MM.1S (cell line): ENCODE data around the gene ST8SIA5.

ENCODE experiments used
- DNase-seq: peaks from one replicate; pipeline ENCODE4 v3.0.0-alpha.2; 2015
- H2AFZ ChIP-seq: fragments of 300-600 bp; sonication (generic); 2 replicates; pipeline ENCODE4 v1.6.0; 2016; ENCODE audit warnings: antibody characterized with exemption, low read length
- H3F3A ChIP-seq: fragments of 300-600 bp; sonication (generic); 2 replicates; pipeline ENCODE4 v1.6.1; 2016; ENCODE audit warnings: mild to moderate bottlenecking, antibody characterized with exemption, low read length, moderate library complexity, mixed read lengths; ENCODE audit not compliant: insufficient read depth
- H3K27ac ChIP-seq: fragments of 300-600 bp; sonication (generic); 2 replicates; pipeline ENCODE4 v1.5.1; 2016; ENCODE audit warnings: mild to moderate bottlenecking, low read length
- H3K27me3 ChIP-seq: fragments of 300-600 bp; sonication (generic); replicated peaks from 2 replicates; pipeline ENCODE4 v1.6.0; 2016; ENCODE audit warnings: low read length; ENCODE audit not compliant: insufficient read depth
- H3K36me3 ChIP-seq: fragments of 300-600 bp; sonication (generic); replicated peaks from 2 replicates; pipeline ENCODE4 v1.6.1; 2016; ENCODE audit warnings: mild to moderate bottlenecking, low read length, mixed read lengths; ENCODE audit not compliant: insufficient read depth
- H3K4me1 ChIP-seq: fragments of 300-600 bp; sonication (generic); 2 replicates; pipeline ENCODE4 v1.6.1; 2016; ENCODE audit warnings: low read length, mixed read lengths
- H3K4me2 ChIP-seq: fragments of 300-600 bp; sonication (generic); 2 replicates; pipeline ENCODE4 v1.6.0; 2016; ENCODE audit warnings: low read depth, low read length
- H3K4me3 ChIP-seq: fragments of 300-600 bp; sonication (generic); 2 replicates; pipeline ENCODE4 v1.5.1; 2016; ENCODE audit warnings: low read length, mixed read lengths
- H3K79me2 ChIP-seq: fragments of 300-600 bp; sonication (generic); 2 replicates; pipeline ENCODE4 v1.6.1; 2016; ENCODE audit warnings: mixed run types, low read length, mixed read lengths
- H3K9ac ChIP-seq: fragments of 300-600 bp; sonication (generic); 2 replicates; pipeline ENCODE4 v1.6.1; 2016; ENCODE audit warnings: low read length, mixed read lengths
- H3K9me2 ChIP-seq: fragments of 300-600 bp; sonication (generic); replicated peaks from 2 replicates; pipeline ENCODE4 v1.6.1; 2016; ENCODE audit warnings: mild to moderate bottlenecking, low read length, mixed read lengths; ENCODE audit not compliant: insufficient read depth
- H3K9me3 ChIP-seq: fragments of 300-600 bp; sonication (generic); replicated peaks from 2 replicates; pipeline ENCODE4 v1.6.1; 2016; ENCODE audit warnings: mild to moderate bottlenecking, low read length, mixed read lengths; ENCODE audit not compliant: insufficient read depth
- H4K20me1 ChIP-seq: fragments of 300-600 bp; sonication (generic); 2 replicates; pipeline ENCODE4 v1.6.1; 2016; ENCODE audit warnings: mild to moderate bottlenecking, low read length, moderate library complexity, mixed read lengths; ENCODE audit not compliant: insufficient read depth
- CTCF ChIP-seq: fragments of 300-600 bp; sonication (generic); IDR thresholded peaks from 2 replicates; pipeline ENCODE4 v1.5.1; 2016; ENCODE audit warnings: antibody characterized with exemption, low read length, mixed read lengths
- EZH2 ChIP-seq: fragments of 300-600 bp; sonication (generic); optimal IDR thresholded peaks from 2 replicates; pipeline ENCODE3; 2017; ENCODE audit warnings: low read depth, mild to moderate bottlenecking, antibody characterized with exemption, low read length, mixed read lengths
- EZH2phosphoT487 ChIP-seq: fragments of 300-600 bp; sonication (generic); IDR thresholded peaks from 2 replicates; pipeline ENCODE4 v1.6.1; 2018; ENCODE audit warnings: antibody characterized with exemption, low read length

ST8SIA5 gene

GRCh38 chr18:46751882-46752281, 5.0 kb downstream of the ST8SIA5 start:
- no peaks in the 10 kb centered on the region for H3F3A ChIP-seq
- H3K9ac ChIP-seq = no peak overlapping the region
- no peak overlapping the region for H3K4me3 ChIP-seq
- no peak overlapping the region for H3K27ac ChIP-seq
- no peak overlapping the region for H2AFZ ChIP-seq
- no peak overlapping the region for H3K4me2 ChIP-seq
- no peak for TF ChIP-seq EZH2phosphoT487
- no peak for TF ChIP-seq EZH2
- no peak for TF ChIP-seq CTCF
- no peaks in the 10 kb centered on the region for H4K20me1 ChIP-seq
- peaks cover 7% of the 10 kb centered on the region for H3K4me1 ChIP-seq
- no peaks in the 10 kb centered on the region for H3K79me2 ChIP-seq
- DNase-seq = no peak
- H3K9me3 ChIP-seq = no peaks in the 10 kb centered on the region
- no peaks in the 10 kb centered on the region for H3K36me3 ChIP-seq
- no peaks in the 10 kb centered on the region for H3K9me2 ChIP-seq
- no peaks in the 10 kb centered on the region for H3K27me3 ChIP-seq

GRCh38 chr18:46750626-46751025, 6.2 kb downstream of the ST8SIA5 start:
- Histone ChIP-seq H3K4me1 (peaks cover 7% of the 10 kb centered on the region), H4K20me1 (no peaks in the 10 kb centered on the region), H3K27ac (no peak overlapping the region), H3K9ac (no peak overlapping the region), H2AFZ (no peak overlapping the region), H3K79me2 (no peaks in the 10 kb centered on the region), H3K9me2 (no peaks in the 10 kb centered on the region), H3F3A (no peaks in the 10 kb centered on the region), H3K4me2 (no peak overlapping the region), H3K27me3 (no peaks in the 10 kb centered on the region), H3K36me3 (no peaks in the 10 kb centered on the region), H3K4me3 (no peak overlapping the region), H3K9me3 (no peaks in the 10 kb centered on the region)
- no peak for DNase-seq
- TF ChIP-seq EZH2 (no peak), EZH2phosphoT487 (no peak), CTCF (no peak)

- Histone ChIP-seq H3K9ac (no peak overlapping the region), H3K27me3 (no peaks in the 10 kb centered on the region), H3K4me2 (no peak overlapping the region), H3K4me1 (no peaks in the 10 kb centered on the region), H3K4me3 (no peak overlapping the region), H3F3A (no peaks in the 10 kb centered on the region), H4K20me1 (no peaks in the 10 kb centered on the region), H3K27ac (no peak overlapping the region), H3K36me3 (no peaks in the 10 kb centered on the region), H3K79me2 (no peaks in the 10 kb centered on the region), H3K9me2 (no peaks in the 10 kb centered on the region), H3K9me3 (no peaks in the 10 kb centered on the region), H2AFZ (no peak overlapping the region)
- TF ChIP-seq EZH2phosphoT487 = no peak
- TF ChIP-seq EZH2 = no peak
- no peak for TF ChIP-seq CTCF
- no peak for DNase-seq
These were observed 8.4 kb downstream of the ST8SIA5 start for GRCh38 chr18:46748466-46748865.
